ENCODE results near the gene DOCK9.

Gene DOCK9

DNA sequence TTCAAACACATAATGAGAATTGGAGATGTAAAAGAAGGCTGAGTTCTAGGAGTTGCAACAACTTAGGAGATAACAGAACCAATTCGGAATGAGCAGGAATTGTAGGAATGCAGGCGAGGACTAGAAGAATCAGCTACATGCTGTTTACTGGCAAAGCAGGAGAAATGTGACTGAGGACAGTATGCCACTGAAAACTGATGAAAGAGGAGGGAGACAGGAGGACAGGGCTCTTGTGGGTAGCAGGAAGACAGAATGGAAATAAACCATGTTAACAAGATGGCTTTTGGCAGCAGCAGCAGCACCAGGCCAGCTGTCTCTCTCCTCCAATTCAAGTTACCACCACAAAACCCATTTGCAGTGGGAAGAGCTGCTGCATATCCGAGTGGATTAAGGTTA lies 134.4 kb downstream of the DOCK9 start:
- no peak for DNase-seq

DNA sequence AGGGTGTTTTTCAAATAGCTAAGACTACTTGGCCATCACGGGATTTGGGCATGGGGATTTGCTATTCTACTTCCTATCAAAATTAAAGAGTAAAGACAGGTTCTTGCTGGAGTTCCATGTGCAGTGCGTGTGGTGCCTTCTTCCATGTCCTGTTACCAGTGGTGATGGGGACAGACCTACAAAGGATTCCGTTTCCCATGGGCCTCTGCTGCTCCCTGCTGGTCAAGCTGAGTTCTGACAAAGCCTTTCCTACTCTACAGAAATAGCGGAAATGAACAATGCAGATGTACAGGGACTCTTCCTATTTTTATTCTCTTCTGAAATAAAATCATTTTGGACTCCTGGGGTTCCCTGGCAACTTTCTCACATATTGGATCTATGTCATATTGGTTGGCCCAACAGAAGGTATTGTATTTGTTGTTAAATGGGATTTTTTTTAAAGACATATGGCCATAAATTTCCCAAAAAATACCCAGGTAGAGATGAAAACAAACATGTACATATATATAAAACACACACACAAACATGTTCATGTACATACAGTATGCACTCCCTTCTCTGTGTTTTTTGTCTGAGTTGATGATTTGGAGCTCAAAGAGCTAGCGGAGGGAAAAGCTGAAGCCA lies 134.9 kb downstream of the DOCK9 start:
- peak; percentile 86 to 89 for DNase-seq

DNA sequence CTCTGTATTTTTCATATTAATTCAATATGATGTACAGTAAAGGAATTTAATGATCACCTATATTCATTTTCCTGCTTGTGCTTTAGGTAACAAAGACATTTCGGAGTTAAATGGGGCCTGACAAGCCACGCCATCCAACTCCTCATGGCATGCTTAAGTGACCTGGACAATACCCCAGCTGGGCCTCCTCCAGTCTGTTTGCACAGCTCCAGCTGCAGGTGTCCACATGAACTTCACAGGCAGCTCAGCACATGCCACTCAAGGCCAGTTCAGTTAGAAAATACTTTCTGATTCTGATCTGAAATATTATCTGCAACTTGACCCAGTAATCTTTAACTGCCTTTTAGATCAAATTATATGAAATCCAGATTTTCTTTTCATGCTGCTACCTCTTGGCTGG lies 135.8 kb downstream of the DOCK9 start:
- DNase-seq, result peak; percentile 90 to 97

DNA sequence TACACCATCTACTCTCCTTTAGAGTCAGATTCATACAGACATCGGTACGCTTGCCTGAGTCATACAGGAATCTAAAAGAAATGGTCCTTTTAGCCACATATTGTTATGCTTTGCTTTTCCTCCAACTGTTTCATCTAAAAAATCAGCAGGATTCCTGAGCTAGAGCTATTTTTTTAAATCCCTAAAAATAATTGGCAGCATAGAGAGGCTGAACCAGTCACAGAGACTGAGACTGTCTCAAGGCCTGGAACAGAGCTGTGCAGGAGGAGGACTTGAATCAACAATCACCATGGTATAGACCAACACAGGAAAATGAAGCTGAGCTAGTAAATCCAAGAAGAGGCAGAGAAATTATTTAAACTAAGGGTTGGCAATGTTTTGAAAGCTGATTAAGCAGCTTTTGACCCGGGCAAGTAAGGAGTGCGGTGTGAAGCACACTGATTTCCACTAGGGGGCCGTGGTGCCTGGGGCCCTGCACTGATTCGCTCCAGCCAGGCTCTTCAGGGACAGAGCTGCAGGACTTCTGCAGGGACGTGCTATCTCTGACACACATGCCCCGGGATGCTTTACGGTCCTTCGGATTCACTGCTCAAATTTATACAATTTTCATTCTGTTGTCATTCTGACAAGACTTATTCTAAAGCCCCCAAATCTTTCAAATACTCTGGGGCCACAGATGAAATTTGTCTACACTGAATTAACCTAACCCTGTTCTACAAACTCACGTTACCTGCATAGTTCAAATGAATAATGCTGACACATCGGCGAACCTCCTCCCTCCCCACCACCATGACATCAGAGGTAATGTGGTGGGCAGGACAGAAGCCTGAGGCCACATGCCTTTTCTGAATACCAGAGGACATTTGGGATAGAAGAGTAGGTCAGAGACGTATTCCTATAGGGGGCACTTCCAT lies 137.8 kb downstream of the DOCK9 start:
- DNase-seq, result peak in 1 of 2 experiments; percentile 23

DNA sequence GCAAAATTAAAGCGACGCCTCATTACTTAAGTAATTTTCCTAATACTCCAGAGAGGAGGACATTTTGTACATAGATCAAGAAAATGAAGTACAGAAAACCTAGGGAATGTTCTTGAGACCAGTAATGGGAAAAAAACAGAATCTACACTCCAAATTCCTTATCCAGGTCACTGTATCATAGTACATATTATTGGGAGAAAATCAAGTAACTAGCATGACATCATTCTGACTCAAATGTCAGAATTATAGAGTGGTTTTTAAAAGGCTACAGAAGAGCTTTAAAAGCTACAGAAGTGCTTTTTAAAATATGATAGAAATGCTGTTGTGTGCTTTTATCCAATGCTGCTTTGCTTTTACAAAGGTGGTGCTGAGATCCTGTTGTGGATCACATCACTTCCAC lies 139.1 kb downstream of the DOCK9 start:
- peak; percentile 29 to 54 for DNase-seq

DNA sequence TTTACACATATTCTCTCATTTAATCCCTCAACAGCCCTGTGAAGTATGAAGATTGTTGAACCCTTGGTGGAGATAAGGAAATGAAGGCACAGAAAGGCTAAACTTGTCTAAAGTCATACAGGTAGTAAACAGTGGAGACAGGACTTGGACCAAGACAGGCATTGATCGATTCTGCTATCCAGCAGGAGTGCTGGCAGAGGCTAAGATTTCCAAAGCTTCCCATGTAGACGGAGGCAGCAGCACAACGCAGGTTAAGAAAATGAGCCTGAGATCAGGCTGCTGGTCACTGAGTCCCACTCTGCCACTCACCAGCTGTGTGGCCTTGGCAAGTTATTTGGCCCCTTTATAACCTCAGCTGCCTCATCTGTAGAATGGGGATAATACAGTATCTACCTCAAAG lies 140.0 kb downstream of the DOCK9 start:
- no peak for DNase-seq

DNA sequence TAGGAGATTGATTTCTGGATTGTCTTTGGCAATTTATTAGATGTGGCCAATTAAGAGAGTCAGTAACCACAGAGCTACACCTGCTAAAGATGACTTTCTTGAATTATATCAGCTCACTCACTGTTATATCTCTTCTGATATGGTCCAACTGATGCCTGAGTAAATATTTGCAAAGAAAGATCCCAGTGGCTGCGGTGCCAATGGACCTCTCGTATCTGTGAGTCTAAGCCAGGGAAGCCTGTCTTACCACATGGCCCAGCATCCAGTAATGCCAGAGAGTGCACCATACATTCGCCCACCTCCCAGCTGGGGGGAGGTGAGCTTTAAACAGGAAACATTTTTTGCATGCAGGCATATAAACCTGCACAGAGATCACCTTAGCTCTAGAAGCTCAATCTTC lies 142.7 kb downstream of the DOCK9 start:
- DNase-seq, result no peak

DNA sequence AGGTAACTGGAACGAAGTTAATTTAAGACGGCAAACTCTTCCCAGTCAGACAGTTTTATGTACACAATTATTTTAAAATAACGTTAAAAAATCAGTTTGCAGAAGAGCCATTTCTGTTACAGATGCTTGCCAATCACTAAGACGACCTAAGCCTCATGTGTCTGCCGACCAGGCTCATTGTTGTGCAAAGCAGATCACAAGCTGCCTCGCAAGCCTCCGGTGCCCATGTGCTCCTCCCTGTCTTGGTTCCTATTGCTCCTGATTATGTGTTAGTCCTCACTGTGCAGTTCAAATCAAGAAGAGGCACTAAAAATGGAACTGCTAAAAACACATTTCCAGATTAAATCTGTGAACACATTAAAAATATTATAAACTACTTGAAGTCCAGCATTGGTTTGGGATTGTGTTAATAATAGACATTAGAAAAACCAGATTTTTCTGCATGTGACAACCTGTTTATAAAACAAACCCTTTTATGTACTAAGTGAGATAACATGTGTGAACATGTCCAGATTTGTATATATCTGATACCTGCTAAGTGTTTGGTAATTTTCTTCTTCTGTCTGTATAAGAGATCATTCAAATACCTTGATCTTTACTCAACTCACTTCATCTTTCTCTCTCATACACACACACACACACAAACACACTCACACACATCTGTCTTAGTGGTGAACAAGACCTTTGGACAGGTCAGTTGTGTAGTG lies 143.5 kb downstream of the DOCK9 start:
- DNase-seq, result no peak

DNA sequence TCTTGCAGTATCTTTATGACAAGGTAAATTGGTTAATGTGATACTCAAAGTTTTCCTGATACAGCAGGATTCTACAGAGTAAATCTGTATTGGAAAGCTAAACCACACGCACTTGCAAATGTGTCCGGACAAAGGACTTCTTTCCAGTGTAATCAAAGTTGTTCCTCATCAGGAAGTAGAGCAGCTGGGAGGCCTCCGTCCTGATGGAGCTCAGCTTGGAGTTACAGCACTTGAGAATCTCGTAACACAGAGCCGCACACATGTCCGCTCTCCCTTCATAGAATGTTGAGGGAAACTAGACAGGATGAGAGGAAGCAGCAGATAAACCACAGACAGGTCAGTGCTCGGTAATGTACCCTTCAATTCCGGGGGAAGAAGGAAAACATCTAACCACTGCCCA lies 146.6 kb downstream of the DOCK9 start:
- DNase-seq, result no peak

DNA sequence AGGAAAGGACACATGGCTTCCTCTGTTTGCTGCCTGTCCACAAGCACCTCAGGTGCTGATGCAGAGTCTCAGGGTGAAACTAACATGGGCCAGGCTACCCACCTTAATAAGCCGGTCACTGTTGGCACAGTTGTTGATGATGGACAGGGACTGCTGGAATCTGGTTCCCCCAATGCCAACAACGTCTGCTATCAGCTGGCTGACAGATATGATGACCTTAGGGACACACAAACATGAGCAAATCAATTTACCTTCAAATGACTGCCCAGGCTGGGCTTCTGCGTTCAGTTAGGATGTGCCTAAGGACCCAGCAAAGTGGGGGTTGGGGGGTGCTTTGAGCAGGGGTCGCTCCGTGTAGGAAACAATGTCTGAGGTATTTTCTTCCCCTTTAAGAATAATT lies 148.3 kb downstream of the DOCK9 start:
- DNase-seq, result no peak

DNA sequence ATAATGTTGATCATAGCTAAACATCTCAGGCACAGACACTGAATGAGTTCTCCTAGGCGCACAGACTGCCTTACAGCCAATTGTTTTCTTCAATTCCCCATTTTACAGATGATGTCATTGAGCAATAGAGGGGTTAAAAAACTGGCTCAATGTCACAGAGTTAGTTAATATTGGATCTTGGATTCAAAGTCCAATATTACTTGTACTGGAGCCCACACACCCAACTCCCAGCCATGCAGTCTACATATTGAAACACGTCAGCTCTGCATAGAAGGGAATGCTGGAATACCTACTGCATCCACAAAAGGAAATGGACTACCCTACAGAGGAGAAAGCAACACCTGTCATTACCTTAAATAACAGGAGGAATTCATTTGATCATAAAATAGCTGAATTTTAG lies 149.2 kb downstream of the DOCK9 start:
- DNase-seq, result no peak

DNA sequence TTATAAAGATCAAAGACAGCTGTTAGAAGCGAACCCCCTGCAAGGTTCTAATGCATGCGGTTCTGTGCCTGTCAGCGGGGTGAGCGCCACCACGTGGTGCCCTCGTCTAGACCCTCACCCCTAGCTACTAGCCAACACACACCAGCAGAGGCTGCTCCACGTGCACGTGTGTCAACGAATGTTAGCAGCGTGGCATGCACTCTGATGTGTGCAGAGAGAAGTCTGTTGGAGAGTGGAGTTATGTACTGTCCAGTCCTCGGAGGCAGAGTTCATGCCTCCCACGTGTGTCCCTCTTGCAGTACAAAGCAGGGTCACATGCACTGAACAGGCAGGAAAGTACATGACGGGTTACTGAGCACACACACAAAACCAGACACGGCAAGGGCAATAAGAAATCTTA lies 150.4 kb downstream of the DOCK9 start:
- DNase-seq, result no peak

DNA sequence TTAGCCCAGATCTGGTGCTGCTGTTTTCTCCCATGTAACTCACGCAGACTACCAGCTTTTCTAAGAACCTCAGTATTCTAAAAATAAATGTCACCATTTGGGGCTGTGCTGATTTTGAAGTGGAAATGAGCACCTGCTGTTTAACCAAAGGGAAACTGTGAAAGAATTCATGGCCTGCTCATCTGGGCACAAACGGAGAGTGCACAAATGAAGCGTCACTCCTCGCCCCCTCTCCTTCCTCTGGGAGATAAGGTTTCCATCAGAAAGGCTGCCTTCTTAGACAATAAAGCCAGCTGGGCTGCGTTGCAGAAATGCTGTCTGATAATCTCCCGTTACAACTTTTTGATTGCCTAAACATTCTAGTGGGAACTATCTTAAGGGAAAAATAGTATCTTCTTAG lies 151.7 kb downstream of the DOCK9 start:
- peak in 1 of 2 experiments; percentile 27 for DNase-seq

DNA sequence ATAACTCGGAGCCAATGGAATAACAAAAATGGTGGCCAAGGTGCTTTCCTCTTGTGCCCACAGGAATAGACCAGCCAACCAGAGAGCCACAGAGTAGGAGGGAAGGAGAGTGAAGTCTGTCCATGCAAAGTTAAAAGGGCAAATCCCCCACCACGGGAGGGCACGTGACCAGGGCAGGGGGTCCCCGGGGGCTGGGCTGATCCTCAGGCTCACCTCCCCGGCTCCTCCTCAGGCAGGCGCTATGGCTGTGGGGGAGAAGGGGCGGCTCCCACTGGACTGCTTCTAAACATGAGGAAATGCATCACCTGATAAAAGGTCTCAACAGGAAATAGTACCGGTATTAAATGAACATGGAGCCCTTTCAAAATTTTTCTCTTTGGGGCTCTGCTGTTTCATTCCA lies 152.2 kb downstream of the DOCK9 start:
- DNase-seq, result no peak

DNA sequence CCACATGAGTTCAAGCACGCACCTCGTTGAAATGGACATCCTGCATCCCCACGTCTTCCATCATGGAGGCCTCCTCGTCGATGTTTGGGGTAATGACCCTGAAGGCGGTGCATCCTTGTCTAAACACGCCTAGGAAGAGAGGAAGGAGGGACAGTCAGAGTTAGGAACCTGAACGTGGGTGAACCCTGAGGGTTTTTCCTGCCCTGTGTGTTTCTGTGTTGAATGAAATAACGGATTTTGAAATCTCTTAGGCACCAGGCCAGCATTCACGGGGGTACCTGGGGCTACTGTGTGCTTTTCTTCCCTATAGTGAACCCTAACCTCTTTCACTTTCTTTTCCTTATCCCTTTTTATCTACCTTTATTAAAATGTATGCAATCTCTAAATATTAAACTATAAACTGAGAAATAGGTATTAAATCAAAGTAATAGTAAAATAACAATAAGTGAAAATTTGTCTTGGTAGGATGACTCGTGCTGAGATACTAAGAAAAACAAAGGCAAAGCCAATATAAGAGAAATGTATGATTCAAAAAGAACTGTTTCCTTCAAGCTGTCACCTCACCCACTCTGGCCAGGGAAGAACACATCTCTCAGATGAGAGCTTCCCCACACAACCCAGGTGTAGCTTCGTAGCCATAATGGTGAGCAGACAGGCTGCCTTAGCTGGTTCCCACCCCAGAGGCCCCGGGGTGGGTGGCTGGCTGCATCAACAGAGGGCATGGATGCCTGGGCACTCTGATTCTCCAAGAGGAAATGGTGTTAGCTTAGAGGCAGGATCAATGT lies 153.3 kb downstream of the DOCK9 start:
- DNase-seq, result no peak

DNA sequence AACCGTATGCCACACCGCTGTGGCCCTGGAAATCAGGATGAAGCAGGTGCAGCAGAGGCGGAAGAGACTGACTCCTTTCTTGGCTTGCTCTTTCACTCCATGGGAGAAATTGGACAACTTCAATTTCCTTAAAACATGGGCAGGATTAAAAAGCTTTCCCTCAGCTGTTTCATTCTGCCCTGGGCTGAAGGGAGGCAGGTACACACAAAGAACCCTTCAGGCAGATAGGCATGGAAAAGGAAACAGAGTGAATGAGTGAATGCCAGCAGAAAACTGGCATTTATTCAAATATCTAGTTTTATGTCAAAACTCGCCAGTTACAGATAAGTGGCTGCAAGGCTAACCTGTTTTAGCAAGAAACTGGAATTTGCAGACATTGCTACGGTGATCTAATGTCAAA lies 154.4 kb downstream of the DOCK9 start:
- DNase-seq, result no peak

DNA sequence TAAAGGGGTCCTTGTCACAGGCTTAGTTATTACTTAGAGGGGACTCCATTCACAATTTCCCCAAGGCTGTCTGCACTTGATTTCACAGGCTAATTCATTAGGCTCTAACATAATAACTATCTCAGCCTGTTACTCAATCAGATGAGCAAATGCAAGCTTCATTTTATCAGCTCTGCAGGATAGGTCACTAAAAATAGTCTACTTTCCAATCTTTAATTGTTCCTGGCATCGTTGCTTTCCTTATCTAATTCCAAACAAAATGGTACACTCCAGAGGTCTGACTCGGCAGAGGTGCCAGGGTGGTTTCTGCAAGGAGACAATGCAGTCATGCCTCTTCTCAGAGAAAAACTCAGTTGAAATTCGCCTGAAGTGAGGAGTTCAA lies 155.6 kb downstream of the DOCK9 start:
- DNase-seq, result no peak

DNA sequence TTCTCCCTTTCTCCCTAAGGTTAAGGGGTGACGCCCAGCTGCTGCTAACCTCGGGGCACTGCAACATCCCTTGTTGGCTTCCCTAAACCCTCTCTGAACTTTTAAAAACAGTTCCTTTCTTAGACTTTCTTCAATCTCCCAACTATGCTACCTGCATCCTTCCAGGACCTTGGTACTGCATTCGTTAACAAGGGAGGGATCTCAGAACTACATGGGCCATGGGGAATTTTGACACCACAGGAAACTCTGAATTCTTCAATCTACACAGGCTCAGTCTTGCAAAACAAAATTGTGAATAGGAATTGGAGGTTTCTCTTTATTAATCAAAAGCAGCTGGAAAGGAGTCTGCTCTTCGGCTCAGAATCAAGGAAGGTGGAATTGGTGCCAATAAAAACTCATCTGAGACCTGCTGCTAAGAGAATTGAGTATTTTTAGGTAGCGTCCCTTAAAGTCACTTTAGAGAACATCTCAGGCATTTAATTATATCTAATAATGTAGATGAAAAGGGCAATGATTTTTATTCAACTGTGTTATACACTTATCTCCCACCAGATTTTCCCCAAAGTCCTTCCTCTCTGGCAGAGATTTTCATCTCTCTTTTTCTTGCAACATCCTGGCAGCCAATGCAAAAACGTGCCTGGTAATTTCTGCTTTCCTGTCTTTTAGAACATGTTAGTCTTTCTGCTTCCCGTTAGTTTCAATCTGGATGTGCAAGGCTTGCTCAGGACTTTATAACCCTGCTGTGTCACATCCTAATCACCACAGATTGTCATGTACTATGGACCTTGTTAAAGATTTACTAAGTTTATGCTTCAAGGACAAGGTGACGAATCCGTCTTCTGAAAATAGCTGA lies 156.3 kb downstream of the DOCK9 start:
- DNase-seq, result no peak

DNA sequence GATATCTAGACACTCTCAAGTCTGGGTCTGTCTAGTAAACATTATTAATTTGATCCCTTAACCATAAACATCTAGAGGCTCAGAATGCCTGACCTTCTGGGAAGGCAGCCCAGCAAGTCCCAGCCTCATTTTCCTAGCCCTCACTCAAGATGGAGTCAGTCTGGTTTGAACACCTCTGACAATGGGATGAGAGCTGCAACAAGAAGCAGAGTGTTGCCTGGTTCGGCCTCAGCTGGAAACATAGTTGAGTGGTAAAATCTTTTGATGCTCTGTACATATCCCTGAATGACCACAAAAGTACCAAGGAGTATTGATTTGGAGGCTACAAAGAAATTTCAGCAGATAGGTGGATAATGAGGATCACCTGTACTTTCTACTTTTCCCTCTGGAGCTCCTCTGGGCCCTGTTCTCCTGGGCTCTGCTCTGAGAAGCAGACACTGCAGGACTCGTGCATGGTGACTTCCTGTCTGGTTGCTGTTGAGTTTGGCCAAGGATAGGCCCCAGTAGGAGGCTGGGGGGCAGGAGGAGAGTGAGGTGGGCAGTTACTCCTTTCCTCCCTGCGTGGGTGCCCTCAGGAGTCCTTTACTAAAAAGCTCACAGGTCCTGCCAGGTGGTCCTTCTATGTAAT lies 157.0 kb downstream of the DOCK9 start:
- DNase-seq, result no peak

DNA sequence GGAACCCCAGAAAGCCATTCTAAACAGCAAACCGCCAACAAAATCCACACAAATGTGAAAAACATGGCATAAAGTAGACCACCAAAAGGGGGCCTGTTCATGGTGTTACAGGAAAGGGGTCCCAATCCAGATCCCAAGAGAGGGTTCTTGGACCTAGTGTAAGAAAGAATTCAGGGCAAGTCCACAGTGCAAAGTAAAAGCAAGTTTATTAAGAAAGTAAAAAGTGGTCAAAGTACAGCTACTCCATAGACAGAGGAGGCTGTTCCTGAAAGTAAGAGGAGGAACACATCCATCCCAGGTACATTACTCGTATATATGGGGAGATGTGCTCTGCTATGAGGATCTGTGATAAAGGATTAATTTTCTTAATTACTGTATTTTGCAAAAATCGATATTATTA lies 157.6 kb downstream of the DOCK9 start:
- DNase-seq, result no peak

DNA sequence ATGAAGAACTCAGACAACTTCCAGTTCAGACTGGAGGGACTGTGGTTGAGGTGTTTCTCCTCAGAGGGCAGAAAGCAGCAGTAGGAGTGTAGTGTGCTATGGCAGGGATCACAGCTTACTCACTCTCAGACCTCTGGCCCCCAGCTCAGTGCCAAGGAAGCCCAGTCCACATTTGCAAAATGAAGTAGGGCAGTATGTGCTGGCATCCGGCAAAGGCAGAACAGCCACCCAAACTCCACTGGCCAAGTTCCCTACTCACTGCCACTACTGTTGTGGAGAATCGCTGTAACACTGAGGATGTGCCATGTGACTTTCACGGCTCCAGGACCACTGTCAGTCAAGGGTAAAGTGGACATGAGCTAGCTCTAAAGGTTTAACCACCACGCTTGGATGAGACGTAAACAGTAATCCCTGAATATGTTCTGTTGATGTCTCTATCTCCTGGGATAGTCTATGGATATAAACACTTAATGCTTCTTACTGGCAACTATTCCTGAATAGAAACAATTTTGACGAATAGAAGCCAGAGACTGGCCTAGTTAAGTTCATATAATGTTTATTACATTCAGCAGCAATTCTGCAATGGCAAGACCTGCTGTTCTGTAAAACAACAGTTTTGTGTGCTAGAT lies 158.4 kb downstream of the DOCK9 start:
- no peak for DNase-seq
